SHP77 treated with DMSO at 0.1 percent for 48 hours (cell line): ENCODE results near the gene SLC27A2.

Experiments
- DNase-seq: peaks from one replicate; lab custom pipeline; 2025; lab: John Stamatoyannopoulos, UW

SLC27A2 gene

DNA sequence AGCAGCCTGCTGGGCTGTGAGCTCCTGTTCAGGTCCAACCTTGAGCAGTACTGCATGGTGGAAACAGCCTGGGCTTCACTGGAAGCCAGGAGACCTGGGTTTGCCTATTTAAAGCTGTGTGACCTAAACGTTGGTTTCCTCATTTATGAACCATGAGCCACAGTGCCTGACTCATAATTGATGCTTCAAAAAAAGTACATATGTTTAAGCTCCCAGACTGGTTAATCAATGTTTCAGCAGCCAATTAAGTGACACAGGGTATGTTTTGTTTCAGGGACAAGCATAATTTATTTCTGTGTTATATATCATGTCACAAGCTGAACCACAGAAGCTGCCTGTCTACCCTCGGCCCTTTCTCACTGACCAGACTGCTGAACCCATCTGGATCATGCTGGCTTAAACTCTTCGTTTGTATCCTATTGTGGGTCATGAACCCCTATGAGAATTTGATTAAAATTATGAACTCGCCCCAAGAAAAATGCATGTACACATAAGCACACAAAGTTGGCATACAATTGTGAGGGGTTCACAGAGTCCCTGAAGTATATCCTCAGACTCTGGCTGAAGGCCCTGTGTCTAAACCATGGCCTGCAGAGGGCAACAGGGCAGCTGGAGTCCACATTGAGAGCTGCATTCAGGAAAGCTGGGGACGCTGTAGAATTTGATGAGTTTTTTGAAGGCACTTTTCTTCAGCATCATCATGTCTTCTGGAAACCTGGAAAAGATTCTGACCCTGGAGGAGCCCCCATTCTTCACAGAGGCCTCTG lies 59.9 kb downstream of the SLC27A2 start:
- no peak for DNase-seq

DNA sequence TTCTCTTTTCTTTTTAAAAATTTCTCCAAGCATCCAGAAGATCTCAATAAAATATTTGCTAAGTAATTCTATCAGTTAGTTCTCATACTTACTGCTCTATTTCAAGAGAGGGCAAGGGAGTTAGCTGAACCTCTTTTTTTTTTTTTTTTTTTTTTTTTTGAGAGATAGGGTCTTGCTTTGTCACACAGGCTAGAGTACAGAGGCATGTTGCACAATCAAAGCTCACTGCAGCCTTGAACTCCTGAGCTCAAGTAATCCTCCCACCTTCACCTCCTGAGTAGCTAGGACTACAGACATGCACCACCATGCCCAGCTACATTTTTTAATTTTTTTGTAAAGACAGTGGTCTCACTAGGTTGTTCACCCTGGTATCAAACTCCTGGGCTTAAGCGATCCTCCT lies 62.2 kb downstream of the SLC27A2 start:
- DNase-seq, result no peak

DNA sequence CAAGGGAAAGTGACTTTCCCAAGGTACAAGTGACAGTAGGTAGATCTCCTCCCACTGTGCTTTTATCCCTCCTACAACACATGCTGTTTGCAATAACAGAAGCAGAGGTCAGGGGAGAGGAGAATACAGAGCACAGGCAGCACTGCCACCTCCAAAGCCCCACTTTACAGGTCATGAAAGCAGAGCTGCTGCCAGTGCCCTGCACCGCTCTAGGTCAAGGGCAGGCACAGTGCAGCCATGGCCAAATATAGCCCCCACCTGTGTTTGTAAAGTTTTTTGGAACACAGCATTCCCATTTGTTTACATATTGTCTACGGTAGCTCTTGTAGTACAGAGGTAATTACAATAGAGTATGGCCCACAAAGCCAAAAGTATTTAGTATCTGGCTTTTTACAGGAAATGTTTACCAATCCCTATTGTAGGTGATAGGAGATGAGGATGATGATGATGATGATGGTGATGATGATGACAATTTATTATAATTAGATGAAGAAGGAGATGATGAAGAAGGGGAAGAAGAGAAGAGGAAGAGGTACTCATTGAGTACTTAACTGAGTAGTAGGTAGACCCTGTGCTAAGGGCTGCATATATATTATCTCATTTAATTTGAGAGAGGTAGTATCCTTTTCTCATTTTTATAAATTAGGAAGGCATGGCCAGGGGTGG lies 63.1 kb downstream of the SLC27A2 start:
- no peak for DNase-seq

DNA sequence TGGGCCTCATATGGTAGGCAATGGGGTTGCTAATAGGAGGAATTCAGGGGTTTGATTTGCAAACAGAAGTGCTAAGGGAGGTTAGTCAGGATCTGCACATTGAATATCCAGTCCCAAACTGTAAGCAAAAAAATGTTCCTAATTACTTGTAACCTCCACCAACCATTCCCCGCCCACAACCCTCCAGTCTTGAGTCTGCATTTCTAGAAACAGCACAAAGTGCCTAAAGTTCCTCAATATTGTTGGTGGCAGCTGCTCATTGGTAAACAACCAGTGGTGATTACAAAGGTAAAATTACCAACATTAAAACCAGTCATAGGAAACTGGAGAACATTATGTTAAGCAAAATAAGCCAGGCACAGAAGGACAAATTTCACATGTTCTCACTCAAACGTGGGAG lies 64.6 kb downstream of the SLC27A2 start:
- DNase-seq, result no peak

DNA sequence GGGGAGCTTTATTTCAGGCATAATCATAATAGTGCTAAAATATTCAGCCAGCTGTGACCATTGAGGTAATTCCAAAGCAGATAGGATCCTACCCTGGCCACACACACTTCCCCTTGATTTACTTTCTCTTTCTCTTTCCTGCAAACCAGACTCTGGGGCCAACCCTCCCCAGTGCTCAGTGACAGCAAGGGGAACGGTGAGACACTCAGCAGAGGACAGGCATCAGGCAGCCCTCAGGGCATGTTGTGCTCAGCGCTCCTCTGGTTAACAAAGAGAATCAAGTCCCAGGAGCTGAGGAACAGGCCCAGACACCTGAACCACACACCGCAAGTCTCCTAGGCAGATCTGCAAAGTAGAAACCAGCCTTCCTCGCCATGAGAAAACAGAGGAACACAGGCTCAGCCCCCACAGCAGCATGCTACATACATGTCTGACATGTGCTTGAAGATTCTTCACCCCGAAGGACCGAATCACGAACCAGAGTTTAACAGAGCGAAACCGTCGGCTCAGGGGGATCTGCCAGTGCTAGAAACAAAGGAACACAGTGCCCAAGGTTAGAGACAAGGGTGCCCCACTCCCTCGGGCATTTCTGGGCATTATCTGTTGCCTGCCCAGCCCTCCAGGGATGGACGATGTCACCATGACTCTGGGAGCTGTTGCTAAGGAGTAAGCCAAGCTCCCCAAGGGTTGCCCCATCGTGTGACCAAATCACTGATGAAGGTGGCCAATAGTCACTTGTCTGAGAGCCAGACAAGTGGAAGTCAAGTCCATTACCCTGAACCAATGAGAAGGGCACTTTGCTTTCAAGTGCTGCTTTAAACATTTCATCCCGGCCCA lies 66.0 kb downstream of the SLC27A2 start:
- DNase-seq, result no peak

DNA sequence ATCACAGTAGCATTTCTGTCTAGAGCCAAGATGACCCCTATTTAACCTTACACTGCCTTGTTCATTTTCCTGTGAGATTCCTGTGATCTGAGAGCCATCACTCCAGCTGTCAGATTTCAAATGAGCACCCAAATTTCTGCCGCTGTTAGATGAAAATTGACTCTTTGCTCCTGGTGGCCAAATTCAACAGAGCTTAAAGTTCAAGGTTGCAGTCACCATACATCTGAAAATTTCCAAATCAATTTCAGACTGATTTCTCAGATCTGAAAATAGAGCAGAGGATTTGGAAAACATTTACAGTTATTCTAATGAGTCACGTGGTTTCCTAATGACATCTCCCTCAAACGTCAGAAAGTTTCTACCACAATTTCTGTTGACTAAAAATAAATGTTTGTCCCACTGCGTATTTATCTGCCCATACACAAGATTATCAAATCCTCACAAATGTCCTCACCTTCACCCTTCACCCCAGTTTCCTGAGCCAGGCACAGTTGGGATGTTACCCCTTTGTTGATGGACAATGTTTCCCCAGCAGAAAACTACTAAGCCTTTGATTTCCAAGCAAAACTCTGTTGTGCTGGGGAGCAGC lies 67.1 kb downstream of the SLC27A2 start:
- DNase-seq, result no peak

DNA sequence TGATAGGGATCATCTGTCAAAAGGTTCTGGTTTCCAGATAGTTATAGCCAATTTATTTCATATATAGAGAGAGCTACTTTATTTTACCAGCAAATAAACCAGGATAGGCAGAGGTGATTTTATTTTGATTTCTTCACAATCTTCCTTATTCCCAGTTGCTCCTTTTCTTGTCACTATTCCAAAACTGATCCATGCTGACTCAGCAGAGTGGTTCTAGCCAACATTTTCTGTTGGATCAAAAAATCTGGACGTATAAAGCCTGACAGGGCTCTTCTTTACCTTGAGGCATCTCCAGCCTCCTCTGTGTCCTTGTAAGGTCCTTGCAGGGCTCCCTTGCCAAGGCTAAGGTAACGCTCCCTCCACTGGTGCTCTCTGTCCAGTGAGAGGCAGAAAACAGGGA lies 67.7 kb downstream of the SLC27A2 start:
- no peak for DNase-seq

DNA sequence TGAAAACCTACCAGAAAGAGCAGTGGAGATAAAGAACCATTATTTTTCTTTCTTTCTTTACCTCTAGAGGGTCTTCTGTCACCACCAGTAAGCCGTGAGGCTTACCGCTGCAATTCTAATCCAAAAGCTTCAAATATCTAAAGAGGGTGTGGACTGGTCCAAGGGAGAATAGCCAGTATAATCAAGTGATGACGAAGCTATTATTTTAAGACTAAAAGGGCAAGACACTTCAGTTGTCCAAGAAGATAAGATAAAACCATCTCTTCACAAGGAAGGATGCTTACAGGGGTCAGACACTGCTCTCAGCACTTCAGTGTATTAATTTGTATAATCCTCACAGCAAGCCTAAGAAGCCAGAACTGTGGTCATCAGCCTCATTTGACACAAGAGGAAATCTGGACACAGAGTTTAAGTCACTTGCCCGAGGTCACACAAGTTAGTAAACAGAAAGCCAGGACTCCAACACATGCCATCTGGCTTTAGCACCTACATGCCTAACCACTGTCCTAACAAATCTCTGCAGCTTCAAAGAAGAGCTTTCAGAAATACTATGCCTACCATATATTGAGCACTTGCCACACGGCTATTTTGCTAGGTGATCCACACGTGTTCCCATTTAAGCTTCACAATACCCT lies 68.9 kb downstream of the SLC27A2 start:
- DNase-seq, result no peak

DNA sequence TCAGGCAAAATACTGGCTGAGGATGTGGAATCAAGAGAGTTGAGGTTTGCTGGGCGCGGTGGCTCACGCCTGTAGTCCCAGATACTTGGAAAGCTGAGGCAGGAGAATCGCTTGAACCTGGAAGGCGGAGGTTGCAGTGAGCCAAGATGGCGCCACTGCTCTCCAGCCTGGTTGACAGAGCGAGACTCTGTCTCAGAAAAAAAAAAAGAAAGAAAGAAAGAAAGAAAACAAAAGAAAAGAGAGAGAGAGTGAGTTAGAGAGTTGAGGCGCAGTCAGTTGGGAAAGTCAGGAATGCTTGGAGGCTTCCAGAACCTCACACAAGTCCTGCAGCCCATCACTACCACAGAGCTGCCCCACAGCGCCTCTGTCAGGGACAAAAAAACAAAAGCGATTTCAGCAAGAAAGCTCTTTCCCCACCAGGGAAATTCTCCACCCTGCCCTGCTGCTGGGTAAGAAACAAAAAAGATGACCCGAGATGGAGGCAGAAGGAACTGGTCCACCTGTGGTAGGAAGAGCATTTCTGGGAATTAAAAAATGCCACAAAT lies 69.7 kb downstream of the SLC27A2 start:
- no peak for DNase-seq

DNA sequence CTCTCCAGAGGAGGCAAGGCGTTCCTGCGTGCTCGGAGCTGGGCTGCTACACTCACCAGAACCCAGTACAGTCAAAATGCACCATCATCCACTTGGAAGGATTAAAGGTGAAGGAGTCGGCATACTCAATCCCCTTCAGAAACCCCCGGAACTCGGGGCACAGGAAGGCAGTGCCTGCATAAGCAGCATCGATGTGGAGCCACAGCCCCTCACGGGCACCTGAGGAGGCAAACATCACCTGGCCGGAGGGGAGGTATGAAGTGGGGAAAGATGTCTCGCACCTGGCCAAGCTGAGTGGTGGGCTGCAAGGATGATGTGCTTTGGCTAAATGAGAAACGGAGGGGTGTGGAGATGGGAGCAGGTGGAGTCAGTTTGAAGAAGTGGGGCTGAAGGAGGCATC lies 70.6 kb downstream of the SLC27A2 start:
- no peak for DNase-seq

DNA sequence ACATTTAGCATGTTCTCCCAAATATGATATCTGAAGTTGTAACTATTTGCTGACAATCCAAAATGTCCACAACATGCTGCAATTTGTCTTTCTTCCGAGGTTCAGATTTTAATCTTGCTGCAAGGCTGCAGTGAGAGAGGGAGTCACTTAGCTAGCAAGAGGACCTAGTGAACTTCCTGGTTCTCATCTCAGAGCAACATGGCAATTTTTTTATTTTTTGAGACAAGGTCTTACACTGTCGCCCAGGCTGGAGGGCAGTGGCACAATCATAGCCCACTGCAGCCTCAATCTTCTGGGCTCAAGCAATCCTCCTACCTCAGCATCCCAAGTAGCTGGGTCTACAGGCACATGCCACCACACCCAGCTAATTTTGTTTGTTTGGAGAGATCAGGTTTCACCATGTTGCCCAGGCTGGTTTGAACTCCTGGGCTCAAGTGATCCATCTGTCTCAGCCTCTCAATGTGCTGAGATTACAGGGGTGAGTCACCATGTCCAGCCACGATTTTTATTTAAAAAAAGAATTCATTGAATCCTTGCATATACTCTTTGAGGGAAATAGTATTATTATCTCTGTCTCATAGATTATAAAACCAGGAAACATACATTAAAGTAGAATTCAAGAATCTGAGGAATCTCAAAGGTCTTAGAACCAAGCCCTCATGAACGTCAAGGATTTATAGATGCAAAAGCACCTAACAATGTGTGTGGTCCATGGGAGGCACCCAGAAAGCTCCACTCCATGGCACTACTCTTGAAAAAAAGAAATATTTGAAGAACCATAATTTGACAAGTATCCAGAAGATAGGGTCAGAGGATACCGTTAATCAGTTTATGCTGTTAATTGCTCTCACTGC lies 74.4 kb downstream of the SLC27A2 start:
- no peak for DNase-seq

DNA sequence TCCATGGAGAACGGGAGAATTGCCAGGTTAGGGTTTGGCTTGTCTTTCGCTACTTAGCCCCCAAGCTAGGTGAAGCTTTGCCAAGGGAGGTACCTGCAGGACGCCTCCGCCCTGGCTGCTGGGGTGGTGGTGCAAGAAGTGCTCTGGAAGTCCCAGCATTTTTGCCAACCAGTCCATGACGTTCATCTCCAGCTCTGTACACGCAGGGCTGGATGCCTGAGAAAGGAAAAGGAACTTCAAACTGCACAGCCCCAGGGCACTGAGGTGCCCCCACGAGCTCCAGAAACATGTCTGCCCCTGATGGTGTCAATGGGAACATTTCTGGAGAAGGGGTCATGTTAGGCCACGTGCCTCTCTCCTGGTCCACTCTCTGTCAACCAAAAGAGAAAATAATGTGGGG lies 75.3 kb downstream of the SLC27A2 start:
- no peak for DNase-seq

DNA sequence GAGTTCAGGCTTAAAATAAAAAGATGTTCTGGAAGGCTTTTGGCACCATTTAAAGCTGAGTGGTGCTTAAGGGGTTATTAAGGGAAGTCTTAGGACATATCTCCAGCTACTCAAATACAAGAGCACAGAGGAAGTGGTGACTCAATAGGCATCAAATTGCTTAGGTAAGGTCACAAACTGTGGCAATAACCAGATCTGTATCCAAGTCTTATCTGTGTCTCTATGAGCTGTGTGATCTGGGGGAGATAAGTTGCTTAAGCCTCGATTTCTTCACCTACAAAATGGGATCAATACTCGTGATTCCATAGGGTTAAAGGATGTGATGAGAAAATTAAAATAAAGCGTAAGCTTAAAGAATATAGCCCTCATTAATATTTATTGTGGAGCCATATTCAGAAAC lies 75.9 kb downstream of the SLC27A2 start:
- no peak for DNase-seq

DNA sequence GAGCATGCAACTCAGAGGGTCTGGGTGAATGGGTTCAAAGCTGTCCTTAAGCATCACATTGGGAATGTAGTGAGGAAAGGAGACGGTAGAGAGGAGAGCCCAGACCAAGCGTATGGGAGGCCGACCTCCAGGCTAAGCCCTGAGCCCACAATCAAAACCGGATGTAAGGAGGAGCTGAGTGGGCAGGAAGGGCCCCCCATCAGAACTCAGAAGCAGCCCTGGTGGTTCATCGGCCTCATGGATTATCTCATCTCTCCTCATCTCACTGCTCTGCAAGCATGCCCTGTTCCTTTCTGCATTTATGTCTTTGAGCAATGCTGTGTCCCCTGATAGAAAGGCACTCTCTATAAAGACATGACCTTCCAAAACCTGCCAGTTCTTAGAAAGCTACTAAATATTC lies 77.3 kb downstream of the SLC27A2 start:
- DNase-seq, result no peak

DNA sequence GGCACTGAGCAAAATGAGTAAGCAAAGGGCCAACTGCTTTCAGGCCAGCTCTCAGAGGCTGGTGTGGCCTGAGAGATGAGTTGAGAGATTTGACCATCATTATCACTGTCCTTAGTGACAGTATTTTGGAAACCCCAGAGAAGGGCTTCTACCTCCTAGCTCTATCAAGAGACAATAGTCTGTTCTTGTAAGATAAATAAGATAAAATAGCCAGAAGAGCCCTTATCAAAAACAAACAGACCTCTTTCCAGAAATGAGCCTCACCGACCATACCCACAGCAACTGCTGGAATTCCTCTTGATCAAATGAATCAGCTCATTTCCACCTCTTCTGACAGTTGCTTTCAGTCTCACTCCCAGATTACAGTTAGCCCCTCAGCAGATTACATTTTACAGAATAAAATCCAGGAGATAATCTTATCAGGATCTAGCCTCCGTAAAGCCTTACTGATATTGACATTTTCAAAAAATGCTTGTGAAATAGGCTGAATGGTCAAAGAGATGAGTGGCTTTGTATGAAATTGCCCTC lies 79.0 kb downstream of the SLC27A2 start:
- no peak for DNase-seq

DNA sequence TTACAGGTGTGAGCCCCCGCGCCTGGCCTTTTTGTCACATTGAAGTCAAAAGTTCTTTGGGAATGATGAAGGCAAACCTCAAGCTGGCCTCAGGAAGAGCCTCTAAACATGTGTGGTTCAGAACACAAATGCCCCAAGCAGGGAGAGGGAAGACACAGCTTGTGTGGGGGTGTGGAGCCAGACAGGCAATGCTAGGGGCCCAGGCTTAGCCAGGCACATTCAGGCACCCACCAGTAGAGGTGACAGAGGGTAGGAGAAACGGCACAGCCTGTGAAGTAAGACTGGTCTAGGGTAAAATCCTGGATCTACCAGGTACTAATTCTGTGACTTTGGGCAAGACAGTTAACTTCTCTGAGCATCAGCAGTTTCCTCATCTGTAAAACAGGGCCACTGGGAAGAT lies 80.0 kb downstream of the SLC27A2 start:
- no peak for DNase-seq

DNA sequence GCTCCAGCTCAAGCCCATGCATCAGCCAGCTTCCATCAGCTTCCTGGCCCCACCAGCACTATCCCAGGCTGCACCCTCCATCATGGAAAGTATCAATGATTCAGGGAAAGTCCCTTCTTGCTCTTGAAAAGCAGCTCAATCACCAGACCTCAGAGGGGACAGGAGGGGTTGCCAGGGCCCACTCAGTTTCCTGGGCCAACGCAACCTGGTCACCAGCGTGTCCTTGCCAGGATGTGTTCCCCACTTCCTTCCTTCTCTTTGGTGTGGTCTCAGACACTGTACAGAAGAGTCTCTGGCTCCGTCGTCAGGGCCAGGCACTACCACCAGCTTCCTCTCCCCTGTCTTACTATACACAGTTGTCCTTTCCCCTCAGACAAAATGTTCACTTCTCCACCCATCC lies 80.5 kb downstream of the SLC27A2 start:
- no peak for DNase-seq

DNA sequence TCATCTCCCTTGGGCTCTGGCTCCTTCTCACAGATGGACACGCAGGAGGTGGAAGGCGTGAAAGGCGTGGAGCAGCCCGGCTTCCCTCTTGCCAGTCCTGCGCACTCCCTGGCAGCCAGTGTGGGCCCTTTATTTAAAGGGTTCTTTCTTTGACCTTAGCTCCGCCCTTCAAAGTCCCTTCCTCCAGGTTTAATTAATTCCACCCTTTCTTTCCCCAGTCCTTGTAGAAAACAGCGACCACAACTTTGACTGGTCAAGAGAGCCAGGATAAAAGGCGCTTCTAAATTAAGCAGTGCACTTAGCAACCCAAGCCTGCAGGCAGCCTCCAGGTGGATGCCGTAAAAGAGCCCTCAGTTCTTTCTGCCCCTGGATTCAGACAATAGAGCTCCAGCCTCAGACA lies 83.6 kb downstream of the SLC27A2 start, which contains the start of gene HDC:
Gene HDC (minus strand): TSS at position 107 of the 400 bp plus-strand sequence. CDS start 103 bp downstream, at position 4.
- DNase-seq, result no peak

DNA sequence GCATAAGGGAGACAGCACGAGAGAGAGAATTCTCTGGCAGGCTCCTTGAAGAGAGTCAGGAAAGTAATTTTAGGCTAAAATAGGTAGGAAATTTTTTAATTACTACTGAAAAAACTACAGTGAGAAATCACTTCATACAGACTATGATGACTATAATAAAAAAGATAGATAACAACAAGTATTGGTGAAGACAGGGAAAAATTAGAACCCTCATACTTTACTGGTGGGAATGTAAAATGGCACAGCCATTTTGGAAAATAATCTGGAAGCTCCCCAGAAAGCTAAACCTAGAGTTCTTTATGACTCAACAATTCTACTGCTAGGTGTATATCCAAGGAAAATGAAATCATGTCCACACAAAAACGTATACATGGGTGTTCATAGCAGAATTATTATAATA lies 85.6 kb downstream of the SLC27A2 start:
- no peak for DNase-seq

DNA sequence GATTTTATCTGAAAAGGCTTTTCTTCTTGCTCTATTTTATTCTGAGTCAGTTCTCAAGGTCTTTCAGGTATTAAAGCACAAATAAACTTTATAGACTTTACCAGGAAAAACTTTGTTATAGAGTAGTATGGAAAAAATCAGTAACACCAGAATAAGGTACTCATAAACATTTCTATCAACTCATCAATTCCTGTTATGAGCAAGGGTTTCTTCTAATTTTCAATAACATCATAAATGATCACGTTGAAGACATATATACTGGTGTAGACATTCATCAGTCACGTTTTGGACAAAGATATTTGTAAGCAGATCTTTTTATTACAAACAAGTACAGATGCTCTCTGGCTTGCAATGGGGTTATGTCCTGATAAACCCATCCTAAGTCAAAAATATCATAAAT lies 93.1 kb downstream of the SLC27A2 start:
- DNase-seq, result no peak
